Measurements from ENCODE around the gene HTR3B.
A peak's percentile ranks its signal among the peaks of the same experiment; 100 is the strongest.

HTR3B gene

GRCh38 chr11:113949891-113950290 is 45.3 kb downstream of the HTR3B start:
- DNase-seq: no peak

GRCh38 chr11:113951537-113951936 is 46.9 kb downstream of the HTR3B start:
- no peak for DNase-seq

- no peak for DNase-seq
Measured at GRCh38 chr11:113952070-113952469, 47.5 kb downstream of the HTR3B start.

GRCh38 chr11:113952588-113952987 is 48.0 kb downstream of the HTR3B start:
- DNase-seq: no peak

GRCh38 chr11:113954235-113954634 is 49.6 kb downstream of the HTR3B start:
- DNase-seq: no peak

- no peak for DNase-seq
Measured at GRCh38 chr11:113956986-113957385, 52.4 kb downstream of the HTR3B start.

- no peak for DNase-seq
Measured at GRCh38 chr11:113960702-113961330, 56.2 kb downstream of the HTR3B start.

GRCh38 chr11:113967361-113967760 is 62.8 kb downstream of the HTR3B start:
- DNase-seq: no peak

GRCh38 chr11:113971506-113972195 is 67.1 kb downstream of the HTR3B start:
- no peak for DNase-seq

GRCh38 chr11:113974741-113975470 is 70.3 kb downstream of the HTR3B start, which contains the start of gene HTR3A:
HTR3A (plus strand) TSS chr11:113975108; CDS start chr11:113975326, 218 bp downstream.
- no peak for DNase-seq

- DNase-seq: no peak
Measured at GRCh38 chr11:113977071-113977490, 72.5 kb downstream of the HTR3B start.

GRCh38 chr11:113977701-113978100 is 73.1 kb downstream of the HTR3B start:
- DNase-seq: no peak

- DNase-seq: no peak
Measured at GRCh38 chr11:113979431-113979830, 74.8 kb downstream of the HTR3B start.

GRCh38 chr11:113980785-113981184 is 76.2 kb downstream of the HTR3B start:
- no peak for DNase-seq

GRCh38 chr11:113982306-113982705 is 77.7 kb downstream of the HTR3B start:
- no peak for DNase-seq

- no peak for DNase-seq
Measured at GRCh38 chr11:113984781-113985180, 80.2 kb downstream of the HTR3B start.

- no peak for DNase-seq
Measured at GRCh38 chr11:113985906-113986305, 81.3 kb downstream of the HTR3B start.

GRCh38 chr11:113986351-113987140 is 82.0 kb downstream of the HTR3B start:
- no peak for DNase-seq

- no peak for DNase-seq
Measured at GRCh38 chr11:113989381-113989780, 84.8 kb downstream of the HTR3B start.

- no peak for DNase-seq
Measured at GRCh38 chr11:113989916-113990315, 85.3 kb downstream of the HTR3B start.

GRCh38 chr11:113991170-113991569 is 86.6 kb downstream of the HTR3B start:
- peak; percentile 3 for DNase-seq

- no peak for DNase-seq
Measured at GRCh38 chr11:113991718-113992458, 87.3 kb downstream of the HTR3B start.

Data from activated CD4-positive, alpha-beta T cell treated with anti-CD3 and anti-CD28 coated beads, Interleukin-2, Interleukin-6, amounts not matched to agents 100 ng/mL and 50 ng/mL, durations not matched to agents 16 hours and 8 hours (primary cell).